SH-SY5Y (cell line): Measurements from ENCODE around the gene DLG2.

Source experiments
- GATA2 ChIP-seq: IDR thresholded peaks from 2 replicates; pipeline ENCODE4 v1.6.1; 2011; ENCODE audit warnings: mild to moderate bottlenecking, low read depth, low read length
- GATA3 ChIP-seq: IDR thresholded peaks from 2 replicates; pipeline ENCODE4 v1.6.1; 2011; ENCODE audit warnings: low read depth, mild to moderate bottlenecking, low read length, moderate library complexity

GRCh38 chr11:85647078-85647477, 19.9 kb upstream of the DLG2 start:
- TF ChIP-seq GATA3 (no peak), GATA2 (no peak)
